Loucy (cell line): ENCODE data around the gene BZW2.

Source experiments
- CTCF ChIP-seq: fragments of 200-600 bp; sonication (generic); conservative IDR thresholded peaks from 2 replicates; pipeline ENCODE4 v1.5.1; 2014; ENCODE audit warnings: mild to moderate bottlenecking, antibody characterized with exemption, low read length
- EZH2phosphoT487 ChIP-seq: fragments of 200-600 bp; IDR thresholded peaks from 2 replicates; pipeline ENCODE4 v1.6.1; 2018; ENCODE audit warnings: antibody characterized with exemption, mild to moderate bottlenecking, moderate library complexity, borderline replicate concordance

GRCh38 chr7:16645593-16646471 lies at the start of gene BZW2, which contains the start of gene ANKMY2:
- TF ChIP-seq CTCF (no peak), EZH2phosphoT487 (no peak)
